Neural progenitor cell (in vitro differentiated cells): ENCODE results near the gene CPNE4.

Experiments
- CTCF ChIP-seq: fragments of 200-600 bp; sonication (generic); IDR thresholded peaks from 2 replicates; pipeline ENCODE4 v1.5.1; 2017; ENCODE audit warnings: antibody characterized with exemption, mild to moderate bottlenecking
- EZH2 ChIP-seq: fragments of 200-600 bp; sonication (generic); IDR thresholded peaks from 2 replicates; pipeline ENCODE4 v1.6.1; 2017; ENCODE audit warnings: antibody characterized with exemption, mild to moderate bottlenecking, moderate library complexity
- EZH2phosphoT487 ChIP-seq: fragments of 200-600 bp; sonication (generic); IDR thresholded peaks from 2 replicates; pipeline ENCODE4 v1.6.1; 2017; ENCODE audit warnings: antibody characterized with exemption

- TF ChIP-seq CTCF (no peak), EZH2 (no peak), EZH2phosphoT487 (no peak)
These were observed 540.1 kb downstream of the CPNE4 start for GRCh38 chr3:131494706-131495105.
